Mesendoderm (in vitro differentiated cells): ENCODE results near the gene ADSL.
A peak's percentile ranks its signal among the peaks of the same experiment; 100 is the strongest.

ENCODE experiments used
- DNase-seq: peaks from one replicate; pipeline ENCODE4 v3.0.0; 2013
- H2AK5ac ChIP-seq: 2 replicates; pipeline ENCODE4 v1.6.1; 2013; ENCODE audit warnings: low read length, inconsistent platforms
- H2BK120ac ChIP-seq: 2 replicates; pipeline ENCODE4 v1.6.1; 2013; ENCODE audit warnings: low read depth, mild to moderate bottlenecking, low read length, moderate library complexity, mixed read lengths
- H2BK15ac ChIP-seq: replicated peaks from 2 replicates; pipeline ENCODE4 v1.6.1; 2013; ENCODE audit warnings: low read depth, mild to moderate bottlenecking, moderate library complexity
- H2BK5ac ChIP-seq: 2 replicates; pipeline ENCODE4 v1.6.1; 2013; ENCODE audit warnings: low read length, inconsistent platforms
- H3K18ac ChIP-seq: 2 replicates; pipeline ENCODE4 v1.6.1; 2013; ENCODE audit warnings: mild to moderate bottlenecking, low read length, mixed read lengths
- H3K23ac ChIP-seq: one replicate; pipeline ENCODE4 v1.6.1; 2013; ENCODE audit warnings: low read length
- H3K27ac ChIP-seq: 2 replicates; pipeline ENCODE4 v1.5.1; 2013; ENCODE audit warnings: low read depth, mild to moderate bottlenecking, inconsistent platforms, low read length, moderate library complexity
- H3K27me3 ChIP-seq: 2 replicates; pipeline ENCODE4 v1.6.1; 2013; ENCODE audit warnings: low read length, control low read depth, mild to moderate bottlenecking, inconsistent platforms; ENCODE audit not compliant: insufficient read depth, poor library complexity
- H3K36me3 ChIP-seq: 2 replicates; pipeline ENCODE4 v1.6.1; 2013; ENCODE audit warnings: low read length, inconsistent platforms; ENCODE audit not compliant: control insufficient read depth, insufficient read depth
- H3K4ac ChIP-seq: one replicate; pipeline ENCODE4 v1.6.1; 2013; ENCODE audit warnings: low read depth, mild to moderate bottlenecking, low read length, moderate library complexity
- H3K4me1 ChIP-seq: 2 replicates; pipeline ENCODE4 v1.6.1; 2013; ENCODE audit warnings: low read depth, low read length, inconsistent platforms; ENCODE audit not compliant: control insufficient read depth
- H3K4me2 ChIP-seq: 2 replicates; pipeline ENCODE4 v1.6.1; 2013; ENCODE audit warnings: low read length
- H3K4me3 ChIP-seq: 2 replicates; pipeline ENCODE4 v1.5.1; 2013; ENCODE audit warnings: mild to moderate bottlenecking, low read length
- H3K56ac ChIP-seq: one replicate; pipeline ENCODE4 v1.6.1; 2013; ENCODE audit warnings: low read length
- H3K79me1 ChIP-seq: 2 replicates; pipeline ENCODE4 v1.6.1; 2013; ENCODE audit warnings: low read length, inconsistent platforms
- H3K79me2 ChIP-seq: 2 replicates; pipeline ENCODE4 v1.6.1; 2013; ENCODE audit warnings: mild to moderate bottlenecking, low read length; ENCODE audit not compliant: control insufficient read depth, insufficient read depth
- H3K9ac ChIP-seq: 2 replicates; pipeline ENCODE4 v1.6.1; 2013; ENCODE audit warnings: low read length, inconsistent platforms
- H4K5ac ChIP-seq: one replicate; pipeline ENCODE4 v1.6.1; 2013; ENCODE audit warnings: low read length
- H4K8ac ChIP-seq: one replicate; pipeline ENCODE4 v1.6.1; 2013; ENCODE audit warnings: low read depth, mild to moderate bottlenecking, control low read depth, low read length, moderate library complexity
- WGBS: extraction: QIAGEN DNeasy Blood & Tissue Kit; methylation state at CpG from one replicate; pipeline ENCODE4 v1.1.7; 2013; ENCODE audit warnings: low lambda C conversion rate, missing lambda C conversion rate; ENCODE audit not compliant: insufficient coverage; ENCODE audit errors: extremely low coverage; 5-methylcytosine and 5-hydroxymethylcytosine counted together

The ADSL gene

DNA sequence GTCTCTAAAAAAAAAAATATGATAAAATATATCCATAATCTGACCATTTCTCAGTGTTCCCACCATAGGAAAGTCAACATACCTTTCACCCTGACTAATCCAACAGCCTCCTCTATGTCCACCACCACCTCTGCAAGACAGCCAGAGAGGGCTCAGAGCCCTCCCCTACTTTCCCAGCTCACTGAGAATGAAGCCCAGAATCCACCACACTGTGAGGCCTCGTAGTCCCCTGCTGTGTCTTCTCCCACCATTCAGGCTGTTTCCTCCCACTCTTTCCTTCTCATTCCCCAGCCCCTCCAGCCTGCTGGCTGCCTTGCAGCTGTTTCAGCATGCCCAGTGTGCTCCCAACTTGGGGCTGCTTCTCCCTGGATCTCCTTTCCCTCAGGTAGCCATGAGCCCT is 51.1 kb downstream of the ADSL start:
- H3K56ac ChIP-seq: no peak overlapping the region
- no peak overlapping the region for H3K27ac ChIP-seq
- DNase-seq: peak; percentile 61
- H2AK5ac ChIP-seq: no peak overlapping the region
- H2BK120ac ChIP-seq: no peak overlapping the region
- no peak overlapping the region for H3K23ac ChIP-seq
- no peak overlapping the region for H3K4ac ChIP-seq
- H3K18ac ChIP-seq: no peak overlapping the region
- H2BK15ac ChIP-seq: no peak overlapping the region
- H3K4me3 ChIP-seq: no peak overlapping the region
- no peak overlapping the region for H4K5ac ChIP-seq
- H3K9ac ChIP-seq: no peak overlapping the region
- H3K36me3 ChIP-seq: no peaks in the 10 kb centered on the region
- no peaks in the 10 kb centered on the region for H3K27me3 ChIP-seq
- no peaks in the 10 kb centered on the region for H3K79me2 ChIP-seq
- no peaks in the 10 kb centered on the region for H3K4me1 ChIP-seq
- no peak overlapping the region for H3K4me2 ChIP-seq
- no peak overlapping the region for H4K8ac ChIP-seq
- no peak overlapping the region for H2BK5ac ChIP-seq
- WGBS: no CpG with 5 or more reads among the region's 1 CpG
- H3K79me1 ChIP-seq: peaks cover 2% of the 10 kb centered on the region

DNA sequence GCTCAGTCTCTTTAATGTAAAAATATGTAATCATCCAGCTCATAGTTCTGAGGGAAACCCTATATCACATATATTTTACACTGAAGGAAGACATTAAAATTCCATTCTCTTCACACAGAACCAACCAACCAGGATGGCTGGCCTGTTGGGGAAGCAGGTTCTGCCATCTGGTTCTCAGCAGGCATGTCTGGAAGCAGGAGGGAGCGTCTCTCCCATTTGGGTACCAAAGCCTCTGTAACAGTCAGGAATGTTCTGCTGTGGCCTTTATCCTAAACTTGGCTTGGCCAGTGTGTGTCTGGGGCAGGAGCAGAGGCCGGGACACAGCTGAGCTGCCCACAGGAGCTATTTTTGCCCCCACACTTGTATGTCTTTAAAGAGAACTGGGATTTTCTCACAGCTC is 53.3 kb downstream of the ADSL start:
- H2BK120ac ChIP-seq: no peak overlapping the region
- no peak overlapping the region for H2BK15ac ChIP-seq
- H3K4me1 ChIP-seq: no peaks in the 10 kb centered on the region
- no peak overlapping the region for H3K4me3 ChIP-seq
- H3K27ac ChIP-seq: no peak overlapping the region
- no peak overlapping the region for H4K8ac ChIP-seq
- no peak overlapping the region for H2AK5ac ChIP-seq
- peaks cover 5% of the 10 kb centered on the region for H3K36me3 ChIP-seq
- H3K79me2 ChIP-seq: no peaks in the 10 kb centered on the region
- no peak overlapping the region for H2BK5ac ChIP-seq
- H3K18ac ChIP-seq: no peak overlapping the region
- no peak overlapping the region for H3K23ac ChIP-seq
- DNase-seq: peak; percentile 29
- no peak overlapping the region for H3K4ac ChIP-seq
- no peak overlapping the region for H3K4me2 ChIP-seq
- H3K79me1 ChIP-seq: no peaks in the 10 kb centered on the region
- no CpG with 5 or more reads among the region's 2 CpGs for WGBS
- H3K56ac ChIP-seq: no peak overlapping the region
- H3K27me3 ChIP-seq: no peaks in the 10 kb centered on the region
- no peak overlapping the region for H4K5ac ChIP-seq
- no peak overlapping the region for H3K9ac ChIP-seq

DNA sequence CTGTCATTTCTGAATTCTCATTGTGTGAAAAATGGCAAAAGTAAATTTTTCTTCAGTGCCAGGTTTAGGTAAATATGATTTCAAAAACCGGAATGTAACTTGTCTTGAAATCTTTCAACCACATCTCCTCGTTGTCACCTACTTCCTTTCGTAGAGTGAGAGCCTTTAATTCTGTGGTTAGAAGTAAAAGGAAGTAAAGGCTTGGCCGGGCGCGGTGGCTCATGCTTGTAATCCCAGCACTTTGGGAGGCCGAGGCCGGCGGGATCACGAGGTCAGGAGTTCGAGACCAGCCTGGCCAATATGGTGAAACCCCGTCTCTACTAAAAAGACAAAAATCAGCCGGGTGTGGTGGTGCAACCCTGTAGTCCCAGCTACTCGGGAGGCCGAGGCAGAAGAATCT is 53.9 kb downstream of the ADSL start:
- Histone ChIP-seq H2BK120ac (no peak overlapping the region), H3K27ac (no peak overlapping the region), H3K79me1 (no peaks in the 10 kb centered on the region), H3K36me3 (peaks cover 5% of the 10 kb centered on the region), H3K27me3 (no peaks in the 10 kb centered on the region), H3K4ac (no peak overlapping the region), H3K23ac (no peak overlapping the region), H3K18ac (no peak overlapping the region), H3K56ac (no peak overlapping the region), H2AK5ac (no peak overlapping the region), H3K4me2 (no peak overlapping the region), H3K79me2 (no peaks in the 10 kb centered on the region), H2BK15ac (no peak overlapping the region), H3K4me1 (no peaks in the 10 kb centered on the region), H2BK5ac (no peak overlapping the region), H4K8ac (no peak overlapping the region), H4K5ac (no peak overlapping the region), H3K9ac (no peak overlapping the region), H3K4me3 (no peak overlapping the region)
- DNase-seq: no peak
- WGBS: no CpG with 5 or more reads among the region's 15 CpGs

DNA sequence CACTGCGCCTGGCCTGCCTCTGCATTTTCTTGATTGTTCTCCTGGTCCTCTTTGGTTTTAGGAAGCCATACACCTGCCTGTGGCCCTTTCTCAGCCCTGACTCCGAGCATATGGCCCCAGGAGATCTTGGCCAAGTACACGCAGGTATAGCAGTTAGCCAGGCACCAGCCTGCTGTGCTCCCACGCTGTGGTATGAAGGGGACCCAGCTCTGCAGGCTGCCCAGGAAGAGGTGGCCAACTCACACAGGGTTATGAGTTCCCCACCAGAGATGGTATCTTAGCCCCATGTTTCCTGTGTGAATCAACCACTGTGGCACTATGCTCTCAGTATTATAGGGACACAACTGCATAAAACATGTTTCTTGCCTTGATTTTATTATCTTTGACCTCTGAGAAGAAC is 55.2 kb downstream of the ADSL start:
- no peaks in the 10 kb centered on the region for H3K79me1 ChIP-seq
- no CpG with 5 or more reads among the region's 4 CpGs for WGBS
- H3K4me3 ChIP-seq: no peak overlapping the region
- H4K5ac ChIP-seq: no peak overlapping the region
- H2BK15ac ChIP-seq: no peak overlapping the region
- no peaks in the 10 kb centered on the region for H3K4me1 ChIP-seq
- no peak overlapping the region for H3K4ac ChIP-seq
- no peak overlapping the region for H3K18ac ChIP-seq
- no peaks in the 10 kb centered on the region for H3K27me3 ChIP-seq
- no peak overlapping the region for H2BK5ac ChIP-seq
- no peak overlapping the region for H3K4me2 ChIP-seq
- no peak overlapping the region for H3K23ac ChIP-seq
- H3K79me2 ChIP-seq: no peaks in the 10 kb centered on the region
- H4K8ac ChIP-seq: no peak overlapping the region
- H2AK5ac ChIP-seq: no peak overlapping the region
- H3K56ac ChIP-seq: no peak overlapping the region
- DNase-seq: no peak
- H3K36me3 ChIP-seq: peaks cover 9% of the 10 kb centered on the region
- H3K27ac ChIP-seq: no peak overlapping the region
- H3K9ac ChIP-seq: no peak overlapping the region
- H2BK120ac ChIP-seq: no peak overlapping the region

DNA sequence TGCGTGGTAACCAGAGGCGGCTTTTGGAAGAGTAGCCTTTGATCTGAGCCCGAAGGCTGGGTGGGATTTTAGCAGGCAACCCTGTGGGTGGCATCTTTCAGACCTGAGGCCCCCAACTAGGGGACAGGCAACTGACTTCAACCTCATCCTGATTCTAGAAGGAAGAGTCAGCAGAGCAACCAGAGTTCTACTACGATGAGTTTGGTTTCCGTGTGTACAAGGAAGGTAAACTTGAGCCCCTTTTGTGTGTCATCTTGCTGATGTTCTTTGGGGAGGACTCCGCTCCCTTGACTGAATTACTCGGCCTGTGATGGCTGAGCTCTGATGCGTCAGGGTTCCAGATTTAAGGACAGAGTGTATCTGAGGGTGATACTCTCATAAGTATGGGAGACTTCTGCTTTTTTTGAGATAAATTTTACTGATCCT is 55.7 kb downstream of the ADSL start:
- Histone ChIP-seq H3K79me2 (no peaks in the 10 kb centered on the region), H2BK5ac (no peak overlapping the region), H2BK15ac (no peak overlapping the region), H3K4ac (no peak overlapping the region), H3K4me1 (no peaks in the 10 kb centered on the region), H4K5ac (no peak overlapping the region), H3K4me3 (no peak overlapping the region), H3K27ac (no peak overlapping the region), H3K27me3 (no peaks in the 10 kb centered on the region), H3K4me2 (no peak overlapping the region), H2AK5ac (no peak overlapping the region), H3K23ac (no peak overlapping the region), H2BK120ac (no peak overlapping the region), H3K18ac (no peak overlapping the region), H3K9ac (no peak overlapping the region), H3K79me1 (no peaks in the 10 kb centered on the region), H4K8ac (no peak overlapping the region), H3K56ac (no peak overlapping the region), H3K36me3 (peaks cover 11% of the 10 kb centered on the region)
- DNase-seq: no peak
- no CpG with 5 or more reads among the region's 8 CpGs for WGBS

DNA sequence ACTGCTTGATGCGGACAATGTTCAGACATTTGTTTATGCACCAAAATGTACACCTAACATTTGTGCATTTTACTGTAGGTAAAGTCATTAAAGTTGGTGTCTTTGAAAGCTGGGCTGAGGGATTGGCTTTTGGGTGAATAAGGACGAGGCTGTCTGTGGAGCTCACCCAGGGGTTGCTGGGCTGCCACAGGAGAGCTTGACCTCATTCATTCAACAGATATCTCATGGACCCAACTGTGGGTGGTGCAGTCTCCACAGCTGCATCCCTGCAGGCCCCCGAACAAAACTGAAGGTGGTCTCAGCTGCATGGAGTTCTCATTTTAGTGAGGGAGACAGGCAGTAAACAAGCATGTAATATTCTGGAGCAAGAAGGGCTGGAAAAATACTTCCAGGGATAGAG is 56.8 kb downstream of the ADSL start:
- no peak overlapping the region for H3K18ac ChIP-seq
- WGBS: no CpG with 5 or more reads among the region's 3 CpGs

More for the DNA sequence above, 56.8 kb downstream of the ADSL start:
- no peak for DNase-seq
- Histone ChIP-seq H3K4me1 (no peaks in the 10 kb centered on the region), H3K56ac (no peak overlapping the region), H3K23ac (no peak overlapping the region), H3K9ac (no peak overlapping the region), H2BK120ac (no peak overlapping the region), H3K79me2 (no peaks in the 10 kb centered on the region), H4K8ac (no peak overlapping the region), H3K27ac (no peak overlapping the region), H2AK5ac (no peak overlapping the region), H3K27me3 (no peaks in the 10 kb centered on the region), H3K79me1 (no peaks in the 10 kb centered on the region), H2BK5ac (no peak overlapping the region), H4K5ac (no peak overlapping the region), H3K4ac (no peak overlapping the region), H3K4me2 (no peak overlapping the region), H3K4me3 (no peak overlapping the region), H3K36me3 (peaks cover 12% of the 10 kb centered on the region), H2BK15ac (no peak overlapping the region)
